Measurements from ENCODE around the gene ENTPD8. TPM values are rescaled to one million over a fixed set of nuclear protein-coding genes. Genes with fewer than 3 reads are reported as not detected.

ENTPD8 gene
- total and polyA plus RNA-seq, 5 experiments from 2014 or later = not detected

DNA sequence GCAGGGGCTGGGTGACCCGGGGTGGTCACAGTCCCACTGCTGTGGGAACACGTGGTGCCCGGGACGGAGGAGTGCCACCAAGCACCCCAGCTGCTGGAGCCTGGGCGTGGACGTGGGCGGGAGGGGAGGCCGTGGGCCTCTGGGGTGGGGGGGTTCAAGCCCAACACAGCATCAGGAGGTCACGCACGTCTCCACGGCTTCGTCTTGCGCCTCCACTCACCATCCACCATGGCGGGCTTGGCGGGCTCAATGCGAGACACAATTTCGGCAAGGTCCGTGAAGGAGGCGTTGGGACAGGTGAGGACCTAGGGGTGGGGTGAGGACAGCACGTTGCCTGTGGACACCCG, 20.1 kb upstream of the ENTPD8 start:
- ATAC-seq = no peak
- POLR2A ChIA-PET = interaction anchor here (1.0 to 4.6 kb wide), 5 partner anchors 11 to 220 kb away, joined by 3 to 26 read pairs (median 4); partner anchors contain the start of genes EXD3, NOXA1 and TUBB4B
- H3K36me3 Mint-ChIP-seq = peaks cover 0 to 2% (median 0%) of the 10 kb centered on the region in 3 donors
- peak in 2 of 10 donors; percentile 2 to 77 for DNase-seq
- H3K27ac Mint-ChIP-seq = peak overlapping the region in 8 of 10 donors; percentile 86 to 98 (median 97)
- H3K27me3 Mint-ChIP-seq = peaks cover 0 to 2% (median 0%) of the 10 kb centered on the region in 5 donors
- peaks cover 6 to 47% (median 31%) of the 10 kb centered on the region in 4 donors for H3K4me1 Mint-ChIP-seq
- H3K4me3 Mint-ChIP-seq = peak overlapping the region; percentile 19 to 84 (median 48)
- H3K9me3 Mint-ChIP-seq = no peaks in the 10 kb centered on the region

DNA sequence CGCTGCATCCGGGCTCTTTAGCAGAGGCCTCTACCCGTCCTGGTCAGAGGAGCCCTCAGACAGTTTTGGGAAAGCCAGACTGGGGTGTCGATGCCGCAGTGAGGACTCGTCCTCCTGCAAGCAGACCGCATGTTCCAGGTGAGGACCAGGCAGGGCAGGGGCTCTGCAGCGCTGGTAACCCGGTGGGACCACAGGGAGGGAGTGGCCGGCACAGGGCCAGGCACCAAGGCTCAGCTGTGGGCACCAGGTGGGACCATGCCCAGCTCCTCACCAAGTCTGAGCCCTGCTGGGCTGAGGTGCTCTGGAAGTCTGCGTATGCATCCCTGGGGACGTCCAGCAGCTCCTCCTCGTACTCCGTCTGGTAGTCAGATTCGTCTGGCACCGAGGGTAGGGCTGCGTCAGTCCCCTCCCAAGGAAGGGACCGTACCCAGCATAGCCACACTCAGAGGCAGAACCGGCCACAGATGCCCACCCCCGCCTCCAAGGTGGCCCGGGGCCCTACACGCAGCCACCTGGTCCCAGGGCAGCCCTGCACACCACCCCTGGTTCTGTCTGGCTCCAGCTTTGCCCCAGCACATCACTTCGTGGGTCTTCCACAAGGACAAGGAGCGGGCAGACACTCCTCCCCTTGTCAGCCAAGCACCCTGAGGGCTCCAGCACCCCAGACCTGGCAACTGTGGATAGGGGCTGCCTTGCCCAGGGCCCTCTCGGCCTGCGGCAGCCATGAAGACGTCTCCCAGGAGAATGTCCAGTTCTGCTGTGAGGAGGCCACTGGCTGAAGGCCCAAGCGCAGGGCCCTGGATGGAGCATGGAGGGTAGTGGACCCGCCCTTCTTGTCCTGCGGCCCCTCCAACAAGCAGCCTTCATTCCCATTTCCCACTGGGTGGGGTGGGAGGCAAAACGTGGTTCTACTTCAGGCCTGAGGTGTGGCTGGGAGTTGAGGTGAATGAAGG, 19.5 kb upstream of the ENTPD8 start:
- no peaks in the 10 kb centered on the region for H3K27me3 Mint-ChIP-seq
- DNase-seq (peak in 3 of 10 donors; percentile 2 to 63 (median 24)), ATAC-seq (no peak)
- H3K4me3 Mint-ChIP-seq = peak overlapping the region; percentile 19 to 76 (median 57)
- H3K4me1 Mint-ChIP-seq = peaks cover 4 to 43% (median 37%) of the 10 kb centered on the region in 4 donors
- H3K9me3 Mint-ChIP-seq = no peaks in the 10 kb centered on the region
- peak overlapping the region in 8 of 10 donors; percentile 89 to 98 (median 97) for H3K27ac Mint-ChIP-seq
- POLR2A ChIA-PET = interaction anchor here (0.8 to 4.6 kb wide), 3 partner anchors 11 to 38 kb away, joined by 3 to 26 read pairs (median 3); partner anchors contain the start of genes EXD3 and NOXA1
- peaks cover 0 to 2% (median 0%) of the 10 kb centered on the region in 3 donors for H3K36me3 Mint-ChIP-seq

DNA sequence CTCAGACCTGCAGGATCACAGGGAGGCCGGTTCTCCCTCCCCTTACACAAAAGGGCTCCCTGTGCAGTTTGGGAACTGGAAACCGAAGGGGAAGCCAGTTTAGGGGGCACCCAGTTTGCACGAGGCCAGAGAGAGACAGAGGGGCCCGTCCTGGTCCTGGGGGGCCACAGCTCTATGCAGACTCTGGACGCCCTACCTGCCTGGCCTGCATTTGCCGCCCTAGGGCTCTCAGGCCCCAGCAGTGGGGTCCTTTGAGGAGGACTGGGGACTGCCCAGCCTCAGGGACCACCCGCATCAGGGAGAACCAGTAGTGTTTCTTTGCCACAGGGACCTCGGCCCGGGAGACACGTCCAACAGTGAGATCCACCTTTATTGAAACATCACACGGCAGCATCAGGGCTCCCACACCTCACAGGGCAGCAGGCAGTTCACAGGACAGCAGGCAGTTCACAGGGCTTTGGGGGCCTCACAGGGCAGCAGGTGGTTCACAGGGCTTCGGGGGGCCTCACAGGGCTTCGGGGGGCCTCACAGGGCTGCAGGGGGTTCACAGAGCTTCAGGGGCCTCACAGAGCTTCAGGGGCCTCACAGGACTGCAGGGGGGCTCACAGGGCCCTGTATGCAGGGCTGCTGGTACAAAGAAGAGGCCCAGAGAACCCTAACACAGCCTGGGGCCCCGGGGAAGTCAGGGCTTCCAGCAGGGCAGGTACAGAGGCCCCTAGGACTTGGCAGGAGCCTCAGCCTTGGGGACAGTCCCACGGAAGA, 18.6 kb upstream of the ENTPD8 start:
- no peak for ATAC-seq
- Mint-ChIP-seq H3K36me3 (peaks cover 0 to 2% (median 0%) of the 10 kb centered on the region in 3 donors), H3K27me3 (no peaks in the 10 kb centered on the region), H3K4me1 (peaks cover 4 to 43% (median 40%) of the 10 kb centered on the region in 4 donors), H3K27ac (peak overlapping the region; percentile 48 to 98 (median 90)), H3K9me3 (no peaks in the 10 kb centered on the region), H3K4me3 (peak overlapping the region; percentile 60 to 80 (median 70))
- POLR2A ChIA-PET = interaction anchor here (0.6 to 4.6 kb wide), 7 partner anchors 10 to 158 kb away, joined by 3 to 26 read pairs (median 3); partner anchors contain the start of genes EXD3, NOXA1, NRARP and PNPLA7
- DNase-seq = peak in 2 of 10 donors; percentile 1 to 64

DNA sequence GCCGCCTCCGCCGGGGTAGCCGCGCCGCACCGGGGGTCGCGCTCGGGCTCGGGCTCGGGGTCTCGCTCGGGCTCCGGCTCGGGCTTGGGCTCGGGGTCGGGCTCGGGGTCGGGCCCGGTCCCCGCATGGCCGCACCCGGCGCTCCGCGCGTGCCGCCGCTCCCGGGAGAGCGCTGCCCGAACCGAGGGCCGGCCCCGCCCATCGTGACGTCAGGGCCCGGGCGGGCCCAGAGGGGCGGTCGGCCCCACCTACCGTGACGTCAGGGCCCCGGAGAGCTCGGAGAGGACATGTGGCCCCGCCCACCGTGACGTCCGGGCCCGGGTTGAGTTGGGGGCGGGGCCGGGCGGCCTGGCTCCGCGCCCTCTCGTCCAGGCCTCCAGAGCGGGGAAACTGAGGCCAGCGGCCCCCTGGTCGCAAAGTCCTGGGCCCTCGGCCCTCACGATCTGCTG, 18.0 kb upstream of the ENTPD8 start, which contains the start of gene NSMF:
Gene NSMF (minus strand): TSS at position 183 of the 449 bp plus-strand sequence. CDS start 232 bp downstream, outside the sequence.
- peaks cover 0 to 2% (median 0%) of the 10 kb centered on the region in 3 donors for H3K36me3 Mint-ChIP-seq
- peak; percentile 86 to 97 (median 95) for DNase-seq
- peak within 1 kb of the TSS; percentile 48 to 98 (median 90) for H3K27ac Mint-ChIP-seq
- peak; percentile 49 to 52 for ATAC-seq
- H3K27me3 Mint-ChIP-seq = no peaks in the 10 kb centered on the region
- H3K9me3 Mint-ChIP-seq = peaks cover 0 to 2% (median 0%) of the 10 kb centered on the region in 9 donors
- peaks cover 4 to 49% (median 43%) of the 10 kb centered on the region in 4 donors for H3K4me1 Mint-ChIP-seq
- POLR2A ChIA-PET = interaction anchor here (0.6 to 4.6 kb wide), 6 partner anchors 9 to 157 kb away, joined by 3 to 26 read pairs (median 3); partner anchors contain the start of genes EXD3, NOXA1, NRARP and PNPLA7
- H3K4me3 Mint-ChIP-seq = peak within 1 kb of the TSS; percentile 60 to 80 (median 70)

DNA sequence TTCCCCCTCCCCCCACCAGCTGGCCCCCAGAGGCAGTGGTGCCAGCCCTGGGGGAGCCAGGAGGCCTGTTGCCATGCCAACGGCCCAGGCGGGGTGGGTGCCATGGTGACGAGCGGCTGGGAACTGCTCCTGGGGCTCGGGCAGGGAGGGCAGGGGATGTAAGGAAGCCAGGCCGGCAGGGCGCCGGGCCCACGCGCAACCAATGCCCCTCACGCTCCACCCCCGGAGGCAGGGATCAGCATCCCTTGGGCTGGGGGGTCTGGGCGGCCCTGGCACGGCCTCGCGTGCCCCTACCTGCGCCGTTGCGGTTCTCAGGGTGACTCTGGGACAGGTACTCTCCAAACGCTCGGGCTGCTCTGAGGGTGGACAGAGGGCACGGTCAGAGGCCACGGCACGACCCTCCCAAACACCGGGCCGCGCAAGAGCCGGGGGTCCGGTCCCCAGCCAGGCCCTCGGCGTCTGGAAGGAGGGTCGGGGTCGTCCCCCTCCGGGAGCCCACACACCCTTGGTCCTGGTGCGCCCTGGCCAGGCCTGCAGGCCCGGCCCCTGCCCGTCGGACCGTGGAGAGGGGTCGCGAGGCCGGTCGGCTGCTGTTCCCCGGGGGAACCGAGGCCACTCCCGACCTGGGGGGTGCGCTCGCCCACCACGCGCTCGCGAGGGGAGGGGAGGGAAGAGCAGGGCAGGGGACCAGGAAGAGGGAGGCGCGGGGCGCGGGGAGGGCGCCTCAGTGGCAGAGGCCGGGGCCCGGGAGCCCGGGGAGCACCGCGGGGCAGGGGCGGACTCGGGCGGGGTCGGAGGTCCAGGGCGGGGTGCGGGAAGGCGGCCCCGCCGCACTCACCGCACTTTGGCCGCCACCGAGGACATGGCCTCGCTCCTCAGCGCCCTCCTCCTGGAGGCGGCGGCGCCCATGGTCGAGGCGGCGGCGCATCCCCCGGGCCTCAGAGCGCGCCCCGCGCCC, 17.3 kb upstream of the ENTPD8 start:
- POLR2A ChIA-PET = interaction anchor here (0.7 to 4.6 kb wide), 6 partner anchors 9 to 157 kb away, joined by 3 to 26 read pairs (median 3); partner anchors contain the start of genes EXD3, NOXA1, NRARP and PNPLA7
- DNase-seq (peak in 5 of 10 donors; percentile 5 to 68 (median 33)), ATAC-seq (peak; percentile 1 to 18)
- Mint-ChIP-seq H3K9me3 (peaks cover 0 to 2% (median 0%) of the 10 kb centered on the region in 9 donors), H3K4me3 (peak overlapping the region in 4 of 10 donors; percentile 48 to 75 (median 60)), H3K36me3 (peaks cover 0 to 5% (median 3%) of the 10 kb centered on the region in 3 donors), H3K4me1 (peaks cover 1 to 50% (median 43%) of the 10 kb centered on the region in 4 donors), H3K27me3 (no peaks in the 10 kb centered on the region), H3K27ac (no peak overlapping the region)

DNA sequence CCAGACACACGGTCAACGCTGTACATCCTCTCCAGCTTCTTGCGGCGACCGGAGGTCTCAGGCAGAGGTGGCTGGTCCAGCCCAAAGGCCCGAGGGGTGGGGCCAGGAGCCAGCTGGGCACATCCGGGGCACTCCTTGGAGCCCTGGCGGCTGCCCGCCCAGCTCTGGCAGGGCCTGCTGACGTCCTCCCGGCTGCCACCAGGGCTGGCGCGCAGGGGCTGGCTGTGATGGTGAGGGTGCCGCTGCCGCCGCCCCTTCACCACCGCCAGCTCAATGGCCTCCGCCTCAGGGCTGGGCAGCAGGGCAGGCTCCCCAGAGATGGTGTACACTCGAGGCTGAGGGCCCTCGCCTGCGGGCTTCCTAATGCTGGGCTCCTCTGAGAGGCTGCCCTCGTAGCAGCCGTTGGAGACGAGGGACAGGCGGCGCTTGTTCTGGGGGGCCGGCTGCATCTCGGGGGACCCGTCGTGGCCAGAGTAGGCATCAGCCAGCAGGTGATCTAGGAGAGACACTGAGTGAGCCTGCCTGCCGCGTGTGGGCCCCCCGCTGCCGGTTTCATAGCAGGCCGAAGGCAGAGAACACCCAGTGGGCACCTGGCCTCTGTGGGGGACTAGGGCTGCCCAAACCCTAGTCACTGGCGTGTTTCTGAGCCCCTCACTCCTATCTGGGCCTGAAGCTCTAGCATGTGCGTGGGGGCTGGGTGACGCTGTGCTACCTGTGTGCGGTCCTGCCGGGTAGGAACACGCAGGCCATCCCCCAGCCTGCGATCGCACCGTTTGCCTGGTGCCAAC, 16.4 kb upstream of the ENTPD8 start:
- ATAC-seq (no peak), DNase-seq (peak in 4 of 10 donors; percentile 0 to 57 (median 10))
- no peaks in the 10 kb centered on the region for H3K27me3 Mint-ChIP-seq
- POLR2A ChIA-PET = interaction anchor here (0.5 to 1.6 kb wide), 3 partner anchors 10 to 184 kb away, joined by 3 read pairs; partner anchors contain the start of genes EXD3 and NOXA1
- H3K27ac Mint-ChIP-seq = peak overlapping the region in 1 of 10 donors; percentile 71
- H3K4me1 Mint-ChIP-seq = peaks cover 1 to 45% (median 38%) of the 10 kb centered on the region in 4 donors
- peaks cover 0 to 5% (median 3%) of the 10 kb centered on the region in 3 donors for H3K36me3 Mint-ChIP-seq
- peaks cover 0 to 2% (median 0%) of the 10 kb centered on the region in 9 donors for H3K9me3 Mint-ChIP-seq
- peak overlapping the region in 6 of 10 donors; percentile 43 to 75 (median 52) for H3K4me3 Mint-ChIP-seq

DNA sequence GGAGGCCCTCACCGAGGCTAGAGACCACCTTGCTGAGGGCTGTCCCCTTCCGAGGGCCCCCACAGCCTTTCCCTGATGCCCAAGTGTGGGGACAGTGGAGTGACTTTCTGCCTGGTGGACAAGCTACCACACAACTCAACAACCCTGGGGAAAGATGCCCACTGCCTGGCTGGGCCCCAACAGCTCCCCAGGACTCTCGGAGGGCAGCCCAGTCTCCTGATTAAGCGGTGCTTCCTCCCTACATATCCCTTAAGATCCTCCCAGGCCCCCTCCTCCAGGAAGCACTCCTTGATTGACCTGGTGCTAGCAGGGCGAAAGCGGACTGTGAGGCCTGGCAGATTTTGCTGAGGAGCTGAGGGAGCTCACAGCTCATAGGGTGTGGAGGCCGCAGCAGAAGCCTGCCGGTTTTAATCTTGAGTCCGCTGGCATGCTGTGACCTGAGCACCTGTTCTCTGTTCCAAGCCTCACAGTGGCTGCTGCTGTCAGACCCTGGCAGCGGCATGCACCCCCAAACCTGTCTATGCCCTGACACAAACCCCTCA, 15.8 kb upstream of the ENTPD8 start:
- no peak for ATAC-seq
- peaks cover 0 to 2% (median 0%) of the 10 kb centered on the region in 9 donors for H3K9me3 Mint-ChIP-seq
- POLR2A ChIA-PET = interaction anchor here (0.5 to 1.6 kb wide), 3 partner anchors 10 to 184 kb away, joined by 3 read pairs; partner anchors contain the start of genes EXD3 and NOXA1
- peak overlapping the region in 6 of 10 donors; percentile 5 to 66 (median 21) for H3K4me3 Mint-ChIP-seq
- no peaks in the 10 kb centered on the region for H3K27me3 Mint-ChIP-seq
- DNase-seq = peak in 2 of 10 donors; percentile 1 to 60
- H3K27ac Mint-ChIP-seq = peak overlapping the region in 3 of 10 donors; percentile 7 to 70 (median 25)
- H3K4me1 Mint-ChIP-seq = peaks cover 1 to 48% (median 43%) of the 10 kb centered on the region in 4 donors
- peaks cover 0 to 5% (median 3%) of the 10 kb centered on the region in 3 donors for H3K36me3 Mint-ChIP-seq

DNA sequence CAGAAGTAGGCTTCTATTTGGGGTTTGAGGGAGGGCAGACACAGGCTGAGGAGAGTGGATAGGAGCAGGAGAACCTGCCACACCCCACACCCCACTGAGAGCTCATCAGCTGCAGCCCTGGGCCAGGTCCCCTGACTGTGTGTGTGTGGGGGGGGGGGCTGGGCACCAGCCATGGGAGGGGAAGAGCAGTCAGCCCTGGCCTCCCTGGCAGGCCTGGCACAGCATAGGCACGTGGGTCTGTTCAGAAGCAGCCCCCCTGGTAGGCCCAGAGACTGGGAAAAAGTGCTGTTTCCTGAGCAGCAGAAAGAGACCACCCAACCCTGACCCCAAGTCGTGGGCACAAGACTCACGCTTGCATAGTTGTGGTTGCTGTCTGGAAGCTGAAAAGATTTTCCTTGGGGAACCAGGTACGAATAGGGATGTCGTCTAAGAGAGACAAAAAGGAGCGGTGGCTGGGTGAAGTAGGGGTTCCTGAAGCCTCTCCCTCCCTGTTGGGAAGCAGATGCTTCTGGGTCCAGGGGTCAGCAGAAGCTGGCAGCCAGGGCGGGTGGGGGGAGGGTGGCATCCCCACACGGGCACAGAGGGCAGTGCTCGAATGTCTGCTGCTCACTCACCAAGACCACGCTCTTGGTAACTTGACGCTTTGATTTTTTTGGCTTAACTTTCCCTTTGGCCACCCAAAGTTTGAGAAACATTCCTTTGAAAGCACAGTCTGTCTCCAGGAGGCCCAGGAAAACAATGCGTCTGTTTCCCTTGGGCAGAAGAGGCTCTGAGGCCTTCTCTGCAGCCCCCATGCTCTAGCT, 15.1 kb upstream of the ENTPD8 start:
- Mint-ChIP-seq H3K4me1 (peaks cover 1 to 45% (median 44%) of the 10 kb centered on the region in 4 donors), H3K27ac (peak overlapping the region in 5 of 10 donors; percentile 6 to 78 (median 56)), H3K36me3 (peaks cover 0 to 5% (median 3%) of the 10 kb centered on the region in 3 donors), H3K4me3 (peak overlapping the region in 8 of 10 donors; percentile 5 to 82 (median 46)), H3K27me3 (no peaks in the 10 kb centered on the region), H3K9me3 (peaks cover 0 to 2% (median 0%) of the 10 kb centered on the region in 9 donors)
- DNase-seq = peak in 1 of 10 donors; percentile 50
- POLR2A ChIA-PET = interaction anchor here (1.3 to 1.6 kb wide), 2 partner anchors 9 to 33 kb away, joined by 3 read pairs; partner anchors contain the start of genes EXD3 and NOXA1
- no peak for ATAC-seq

DNA sequence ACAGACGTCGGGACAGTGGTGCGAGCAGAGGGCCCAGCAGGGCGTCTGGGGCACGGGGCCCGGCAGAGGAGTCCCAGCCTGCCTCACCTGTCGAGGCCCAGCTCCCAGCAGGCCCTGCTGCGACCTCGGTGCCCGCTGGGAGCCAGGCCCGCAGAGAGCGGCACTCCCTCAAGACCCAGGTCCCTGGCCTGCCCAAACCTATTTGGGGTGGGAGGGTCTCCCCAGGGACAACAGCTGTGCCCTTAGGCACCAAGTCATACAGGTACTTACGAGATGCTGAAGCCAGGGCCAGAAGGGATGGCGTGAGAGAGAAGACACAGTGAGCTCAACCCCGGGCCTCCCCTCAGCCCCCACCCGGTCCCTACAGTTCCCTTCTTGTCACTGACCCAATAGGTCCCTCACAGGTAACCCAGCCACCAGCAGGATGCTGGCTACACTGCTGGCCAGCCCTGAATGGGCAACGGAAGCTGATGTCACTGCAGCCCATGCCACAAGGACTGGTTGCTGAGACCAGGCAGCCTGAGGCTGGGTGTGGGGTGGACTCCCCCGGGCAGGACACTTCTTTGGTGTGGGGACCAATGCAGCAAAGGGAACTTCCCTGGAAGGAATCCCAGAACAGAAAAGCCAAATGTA, 14.3 kb upstream of the ENTPD8 start:
- DNase-seq (peak in 1 of 10 donors; percentile 62), ATAC-seq (no peak)
- H3K4me3 Mint-ChIP-seq = peak overlapping the region in 4 of 10 donors; percentile 3 to 66 (median 20)
- H3K27me3 Mint-ChIP-seq = no peaks in the 10 kb centered on the region
- POLR2A ChIA-PET = no interaction called here
- H3K4me1 Mint-ChIP-seq = peaks cover 1 to 52% (median 38%) of the 10 kb centered on the region in 4 donors
- H3K9me3 Mint-ChIP-seq = peaks cover 0 to 8% (median 0%) of the 10 kb centered on the region in 9 donors
- peaks cover 0 to 5% (median 3%) of the 10 kb centered on the region in 3 donors for H3K36me3 Mint-ChIP-seq
- peak overlapping the region in 4 of 10 donors; percentile 6 to 78 (median 52) for H3K27ac Mint-ChIP-seq

Data from naive thymus-derived CD8-positive, alpha-beta T cell (primary cell).